OCI-LY3 (cell line): Measurements from ENCODE around the gene GPR25.

Source experiments
- H2AFZ ChIP-seq: fragments of 200-600, 300-600 bp; shearing (Covaris generic); 2 replicates; pipeline ENCODE4 v1.6.0; 2014; ENCODE audit warnings: antibody characterized with exemption, low read depth, low read length
- H3K27ac ChIP-seq: fragments of 200-600, 300-600 bp; sonication (generic); 2 replicates; pipeline ENCODE4 v1.5.1; 2014; ENCODE audit warnings: mild to moderate bottlenecking, low read length, moderate library complexity, mixed read lengths
- H3K27me3 ChIP-seq: fragments of 200-600, 300-600 bp; sonication (generic); 2 replicates; pipeline ENCODE4 v1.6.1; 2014; ENCODE audit warnings: low read depth, low read length, mixed read lengths
- H3K36me3 ChIP-seq: fragments of 200-600, 300-600 bp; sonication (generic); replicated peaks from 2 replicates; pipeline ENCODE3; 2014; ENCODE audit warnings: low read depth, low read length, mixed read lengths
- H3K4me1 ChIP-seq: fragments of 300-600, 200-600 bp; sonication (generic); 2 replicates; pipeline ENCODE4 v1.6.1; 2014; ENCODE audit warnings: low read length, mixed read lengths
- H3K4me2 ChIP-seq: fragments of 200-600, 300-600 bp; sonication (generic); 2 replicates; pipeline ENCODE4 v1.6.1; 2014; ENCODE audit warnings: low read length, mixed read lengths
- H3K4me3 ChIP-seq: fragments of 300-600, 200-600 bp; sonication (generic); 2 replicates; pipeline ENCODE4 v1.5.1; 2014; ENCODE audit warnings: antibody characterized with exemption, mild to moderate bottlenecking, low read length, moderate library complexity
- H3K79me2 ChIP-seq: fragments of 300-600, 200-600 bp; shearing (Covaris generic); 2 replicates; pipeline ENCODE4 v1.6.1; 2014; ENCODE audit warnings: mild to moderate bottlenecking, low read length, mixed read lengths
- H3K9ac ChIP-seq: fragments of 300-600, 200-600 bp; shearing (Covaris generic); 2 replicates; pipeline ENCODE4 v1.6.0; 2014; ENCODE audit warnings: mild to moderate bottlenecking, low read length, moderate library complexity
- H3K9me3 ChIP-seq: fragments of 200-600, 300-600 bp; shearing (Covaris generic); 2 replicates; pipeline ENCODE4 v1.6.1; 2014; ENCODE audit warnings: low read length, mixed read lengths; ENCODE audit not compliant: insufficient read depth
- H4K20me1 ChIP-seq: fragments of 200-600, 300-600 bp; sonication (generic); 2 replicates; pipeline ENCODE4 v1.6.1; 2016; ENCODE audit warnings: low read length, mixed read lengths; ENCODE audit not compliant: insufficient read depth
- CTCF ChIP-seq: fragments of 200-600, 300-600 bp; sonication (generic); IDR thresholded peaks from 2 replicates; pipeline ENCODE4 v1.5.1; 2014; ENCODE audit warnings: antibody characterized with exemption, low read length, low read depth
- EZH2phosphoT487 ChIP-seq: fragments of 200-600 bp; shearing (Covaris generic); IDR thresholded peaks from 2 replicates; pipeline ENCODE4 v1.6.1; 2018; ENCODE audit warnings: antibody characterized with exemption, mixed run types, low read depth

GPR25 gene

GRCh38 chr1:200912737-200913407, 40.1 kb downstream of the GPR25 start:
- no peak overlapping the region for H3K27ac ChIP-seq
- no peak for TF ChIP-seq CTCF
- TF ChIP-seq EZH2phosphoT487, result no peak

DNA sequence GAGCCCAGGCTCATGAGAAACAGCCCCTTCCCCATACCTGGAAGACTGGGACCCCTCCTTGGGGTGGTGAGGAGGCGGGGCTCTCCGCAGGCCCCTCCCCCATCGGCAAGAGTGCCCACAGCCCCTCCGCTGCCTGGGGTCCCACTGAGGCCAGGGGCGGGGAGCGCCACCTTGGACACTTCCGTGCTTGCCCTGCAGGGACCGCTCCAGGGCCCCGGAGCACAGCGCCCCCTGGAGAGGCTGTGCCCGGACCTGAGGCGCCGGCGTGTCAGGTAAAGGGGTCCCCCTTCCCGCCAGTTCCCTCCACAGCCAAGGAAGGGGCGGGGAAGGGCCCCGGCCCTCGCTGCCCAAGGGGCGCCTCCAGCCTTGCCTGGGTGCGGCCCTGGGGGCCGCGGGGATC, 43.4 kb downstream of the GPR25 start:
- H3K4me3 ChIP-seq, result no peak overlapping the region
- no peaks in the 10 kb centered on the region for H3K79me2 ChIP-seq
- H3K9me3 ChIP-seq, result no peaks in the 10 kb centered on the region
- H3K9ac ChIP-seq, result no peak overlapping the region
- H3K4me2 ChIP-seq, result no peak overlapping the region
- no peak overlapping the region for H3K27ac ChIP-seq
- no peak overlapping the region for H2AFZ ChIP-seq
- TF ChIP-seq CTCF, result peak; percentile 21; the same call in 1 of the 2 replicates
- TF ChIP-seq EZH2phosphoT487, result no peak
- no peaks in the 10 kb centered on the region for H3K36me3 ChIP-seq
- 0 out of 2 replicates have a peak, but pooled peaks cover 3% of the 10 kb centered on the region for H4K20me1 ChIP-seq
- no peaks in the 10 kb centered on the region for H3K4me1 ChIP-seq
- H3K27me3 ChIP-seq, result peaks cover 18% of the 10 kb centered on the region; the same call in 1 of the 2 replicates

More at GRCh38 chr1:200912737-200913407, 40.1 kb downstream of the GPR25 start:
- Histone ChIP-seq H2AFZ (no peak overlapping the region), H3K4me3 (no peak overlapping the region), H3K4me1 (peaks cover 17% of the 10 kb centered on the region), H3K9ac (no peak overlapping the region), H3K36me3 (no peaks in the 10 kb centered on the region), H3K9me3 (no peaks in the 10 kb centered on the region), H3K27me3 (peaks cover 30% of the 10 kb centered on the region), H3K79me2 (no peaks in the 10 kb centered on the region), H3K4me2 (no peak overlapping the region), H4K20me1 (0 out of 2 replicates have a peak, but pooled peaks cover 3% of the 10 kb centered on the region)

- no peak overlapping the region for H2AFZ ChIP-seq
- TF ChIP-seq EZH2phosphoT487 (no peak), CTCF (no peak)
- 0 out of 2 replicates have a peak, but pooled peaks cover 3% of the 10 kb centered on the region for H4K20me1 ChIP-seq
- H3K9me3 ChIP-seq, result no peaks in the 10 kb centered on the region
- H3K36me3 ChIP-seq, result no peaks in the 10 kb centered on the region
- no peaks in the 10 kb centered on the region for H3K79me2 ChIP-seq
- H3K9ac ChIP-seq, result no peak overlapping the region
- no peaks in the 10 kb centered on the region for H3K4me1 ChIP-seq
- H3K4me3 ChIP-seq, result no peak overlapping the region
- no peak overlapping the region for H3K4me2 ChIP-seq
- H3K27ac ChIP-seq, result no peak overlapping the region
- H3K27me3 ChIP-seq, result peaks cover 23% of the 10 kb centered on the region
Measured at GRCh38 chr1:200916681-200917080, 43.9 kb downstream of the GPR25 start.

DNA sequence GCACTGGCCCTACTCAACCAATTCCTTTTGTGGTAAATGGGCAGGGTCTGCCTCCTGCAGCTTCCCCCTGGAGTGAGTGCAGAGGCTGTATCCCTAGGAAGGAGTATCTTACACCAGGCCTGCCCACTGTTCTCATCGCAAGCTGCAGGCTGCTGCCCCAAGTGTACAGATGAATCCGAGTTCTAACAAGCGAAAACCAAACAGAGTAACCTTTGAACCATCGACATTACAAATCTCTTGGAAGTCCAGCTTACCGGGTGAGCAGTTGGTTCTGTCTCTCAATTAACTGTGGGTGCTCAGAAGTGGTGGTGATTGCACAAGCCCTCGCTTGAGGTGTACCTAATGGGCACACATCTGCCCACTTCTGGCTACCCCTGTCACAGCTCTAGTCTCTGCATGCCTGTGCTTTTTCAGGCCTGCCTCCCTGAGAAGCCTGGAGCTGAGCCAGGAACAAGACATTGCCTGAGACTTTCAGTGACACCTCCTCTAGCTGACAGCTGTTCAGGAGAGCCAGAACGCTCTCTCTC, 44.6 kb downstream of the GPR25 start:
- no peaks in the 10 kb centered on the region for H3K79me2 ChIP-seq
- 0 out of 2 replicates have a peak, but pooled peaks cover 3% of the 10 kb centered on the region for H4K20me1 ChIP-seq
- H3K4me1 ChIP-seq, result no peaks in the 10 kb centered on the region
- H3K27ac ChIP-seq, result no peak overlapping the region
- H3K9ac ChIP-seq, result no peak overlapping the region
- H2AFZ ChIP-seq, result no peak overlapping the region
- H3K27me3 ChIP-seq, result peaks cover 27% of the 10 kb centered on the region
- TF ChIP-seq EZH2phosphoT487, result no peak
- TF ChIP-seq CTCF, result no peak
- H3K9me3 ChIP-seq, result no peaks in the 10 kb centered on the region
- no peak overlapping the region for H3K4me3 ChIP-seq
- H3K36me3 ChIP-seq, result no peaks in the 10 kb centered on the region
- no peak overlapping the region for H3K4me2 ChIP-seq
